Ovary (tissue), 9 donors: ENCODE results near the gene RBM20. TPM values are rescaled to one million over a fixed set of nuclear protein-coding genes. Genes with fewer than 3 reads are reported as not detected.

Experiments used
- DNase-seq, 5 donors: peaks; one replicate each; pipeline ENCODE4 v3.0.0-alpha.2; 2019 to 2020
- H3K27ac ChIP-seq, 2 donors: fragments of 200-600 bp; one replicate each; pipeline versions ENCODE4 v1.5.1 to v1.8.0; 2019 to 2022
- H3K27me3 ChIP-seq: fragments of 200-600 bp; one replicate; pipeline ENCODE4 v1.8.0; 2022
- H3K36me3 ChIP-seq: fragments of 200-600 bp; sonication (generic); one replicate; pipeline ENCODE4 v1.5.1; 2019
- H3K4me1 ChIP-seq: one replicate; pipeline ENCODE4 v1.8.1; 2013; ENCODE audit warnings: mild to moderate bottlenecking, moderate library complexity; ENCODE audit not compliant: insufficient read depth
- H3K4me3 ChIP-seq: fragments of 200-600 bp; sonication (generic); one replicate; pipeline ENCODE4 v1.5.1; 2017
- H3K9me3 ChIP-seq, 2 donors: fragments of 200-600 bp in 1 of 2; sonication (generic) in 1 of 2; one replicate each; pipeline versions ENCODE4 v1.5.1 to v1.8.1; 2013 to 2019; ENCODE audit warnings: mild to moderate bottlenecking in 1 of 2, moderate library complexity in 1 of 2
- EP300 ChIP-seq: sonication (generic); formaldehyde crosslinking; IDR thresholded peaks from one replicate; pipeline ENCODE4 v1.6.1; 2017; ENCODE audit warnings: antibody characterized with exemption
- POLR2A ChIP-seq: fragments of 450-650 bp; IDR thresholded peaks from one replicate; pipeline ENCODE4 v1.6.1; 2017; ENCODE audit warnings: antibody characterized with exemption, mild to moderate bottlenecking, moderate library complexity
- WGBS, 3 donors: extraction: QIAGEN DNeasy Blood & Tissue Kit in 1 of 3; methylation state at CpG; one replicate each; pipeline versions ENCODE4 v1.1.5 to v1.1.7; 2013 to 2017; 5-methylcytosine and 5-hydroxymethylcytosine counted together
- intact Hi-C, 4 donors: fragments of 100-400 bp; cut with DNase I; formaldehyde crosslinking; loops; one replicate each; pipeline versions ENCODE4 v1.11.0 to v1.15.1; 2022 to 2023
- polyA plus RNA-seq, 2 donors: library from polyadenylated mRNA; stranded (reverse); fragments of 200-250 nt in 1 of 2; fragments of 350-450 nt in 1 of 2; fragmentation: Illumina TruSeq in 1 of 2; extraction: RNeasy Lipid Tissue Mini Kit (QIAGEN cat#74804) in 1 of 2; gene quantifications; one replicate each; pipeline ENCODE4 v1.2.3, GENCODE V29; 2013 to 2014
- total RNA-seq, 7 donors: library from RNA; depleted of rRNA in 2 of 7; stranded (reverse); fragments of >200 nt in 2 of 7; fragmentation: NEBNext Ultra II Directional in 3 of 7; extraction: Animal tissue kit (Norgen Biotek cat#: 25700) in 3 of 7; gene quantifications; one replicate each; pipeline versions ENCODE4 v1.1.0 to v1.2.4, GENCODE V29; 2016 to 2023
- TF ChIP-seq, protein P1 (sequence below), 3 donors: fragments of 450-650 bp in 2 of 3; fragments of 200-600 bp in 1 of 3; IDR thresholded peaks; one replicate each; pipeline versions ENCODE4 v1.5.1 to v1.8.0; 2016 to 2022; ENCODE audit warnings: antibody characterized with exemption in 3 of 3, mild to moderate bottlenecking in 1 of 3
- donor health status: DM: no; HTN: no; CAD: no; lungs with moderate emphysema.
- donor health status: DM: no; HTN: no; CAD: no.
- donor health status: Bipolar disorder and iron deficiency.
- donor health status: DM: yes; HTN: yes; CAD: no.
- donor health status: DM: no; HTN: no; CAD: no.
- donor health status: DM: yes; HTN: yes; CAD: no.

The RBM20 gene
- total and polyA plus RNA-seq, 9 donors, result 0.96 to 4.9 (median 3.6) TPM

DNA sequence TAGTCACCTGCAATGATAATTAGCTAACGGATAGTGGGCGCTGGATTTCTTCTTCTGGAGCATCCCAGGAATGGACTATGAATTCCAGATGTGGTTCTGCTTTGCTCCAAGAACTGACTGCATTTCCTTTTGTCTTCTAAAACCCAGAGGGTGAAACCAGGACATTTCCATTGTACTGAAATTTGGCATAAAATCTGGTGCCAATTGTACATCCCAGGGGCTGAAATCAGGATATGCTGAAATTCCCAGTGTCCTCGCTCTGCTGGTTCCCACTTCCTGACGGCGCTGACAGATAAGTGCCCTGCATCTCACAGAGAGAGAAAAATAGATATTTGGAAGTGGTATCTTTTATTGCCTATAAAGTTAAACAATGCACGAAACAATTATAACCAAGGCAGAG is 31.9 kb downstream of the RBM20 start:
- TF ChIP-seq EP300, result no peak
- TF ChIP-seq, protein P1, sequence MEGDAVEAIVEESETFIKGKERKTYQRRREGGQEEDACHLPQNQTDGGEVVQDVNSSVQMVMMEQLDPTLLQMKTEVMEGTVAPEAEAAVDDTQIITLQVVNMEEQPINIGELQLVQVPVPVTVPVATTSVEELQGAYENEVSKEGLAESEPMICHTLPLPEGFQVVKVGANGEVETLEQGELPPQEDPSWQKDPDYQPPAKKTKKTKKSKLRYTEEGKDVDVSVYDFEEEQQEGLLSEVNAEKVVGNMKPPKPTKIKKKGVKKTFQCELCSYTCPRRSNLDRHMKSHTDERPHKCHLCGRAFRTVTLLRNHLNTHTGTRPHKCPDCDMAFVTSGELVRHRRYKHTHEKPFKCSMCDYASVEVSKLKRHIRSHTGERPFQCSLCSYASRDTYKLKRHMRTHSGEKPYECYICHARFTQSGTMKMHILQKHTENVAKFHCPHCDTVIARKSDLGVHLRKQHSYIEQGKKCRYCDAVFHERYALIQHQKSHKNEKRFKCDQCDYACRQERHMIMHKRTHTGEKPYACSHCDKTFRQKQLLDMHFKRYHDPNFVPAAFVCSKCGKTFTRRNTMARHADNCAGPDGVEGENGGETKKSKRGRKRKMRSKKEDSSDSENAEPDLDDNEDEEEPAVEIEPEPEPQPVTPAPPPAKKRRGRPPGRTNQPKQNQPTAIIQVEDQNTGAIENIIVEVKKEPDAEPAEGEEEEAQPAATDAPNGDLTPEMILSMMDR (IDR thresholded peaks at IDR 0.05), result no peak
- no peak for TF ChIP-seq POLR2A
- whole genome bisulfite sequencing, 3 donors, result 50 to 57% (median 55%) methylated on average over 6 of the region's 6 CpGs
- intact Hi-C loops, result no loop called here
- no peaks in the 10 kb centered on the region for H3K9me3 ChIP-seq
- H3K27me3 ChIP-seq, result no peaks in the 10 kb centered on the region
- no peak overlapping the region for H3K4me3 ChIP-seq
- no peak for DNase-seq
- no peaks in the 10 kb centered on the region for H3K4me1 ChIP-seq
- H3K27ac ChIP-seq, result no peak overlapping the region
- H3K36me3 ChIP-seq, result no peaks in the 10 kb centered on the region

DNA sequence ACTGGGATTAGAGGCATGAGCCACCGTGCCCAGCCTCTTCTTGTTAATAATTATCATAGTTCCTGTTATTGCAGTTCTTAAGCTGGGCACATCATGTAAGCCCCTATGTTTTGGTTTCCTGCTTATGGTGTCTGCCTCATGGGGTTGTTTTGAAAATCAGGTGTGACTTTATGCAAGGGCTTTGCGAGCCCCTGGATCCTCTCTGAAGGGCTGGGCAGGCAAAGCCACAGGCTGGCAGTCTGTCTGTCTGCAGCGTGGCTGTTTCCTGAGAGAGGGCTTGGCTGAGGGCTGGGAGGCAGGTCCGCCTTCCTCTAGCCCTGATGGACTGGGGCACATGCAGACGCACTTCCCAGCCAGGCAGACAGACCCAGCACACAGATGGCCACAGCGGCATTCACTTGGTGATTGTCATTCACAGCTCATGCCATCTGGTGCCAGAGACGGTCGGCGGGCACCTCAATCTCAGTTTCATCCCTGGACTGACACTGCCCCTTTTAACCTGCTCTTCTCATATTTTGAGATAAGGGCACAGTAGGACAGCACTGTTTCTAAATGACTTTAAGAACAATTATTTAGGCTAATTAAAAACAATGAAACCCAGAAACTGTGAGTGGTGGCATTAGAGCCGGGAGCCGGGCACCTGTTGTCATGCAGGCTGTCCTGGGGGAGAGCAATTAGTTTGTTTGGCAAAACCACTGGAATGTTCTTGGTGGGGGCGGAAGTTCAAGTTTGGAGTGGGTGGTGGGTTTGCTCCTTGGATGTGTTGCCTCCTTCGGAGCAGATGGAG is 35.5 kb downstream of the RBM20 start:
- intact Hi-C loops, result no loop called here
- no peaks in the 10 kb centered on the region for H3K9me3 ChIP-seq
- H3K27ac ChIP-seq, result no peak overlapping the region
- H3K4me1 ChIP-seq, result no peaks in the 10 kb centered on the region
- no peak overlapping the region for H3K4me3 ChIP-seq
- TF ChIP-seq EP300, result no peak
- TF ChIP-seq, protein P1 (IDR thresholded peaks at IDR 0.05), result no peak
- TF ChIP-seq POLR2A, result no peak
- 75 to 84% (median 78%) methylated on average over 13 of the region's 13 CpGs for WGBS, 3 donors
- no peaks in the 10 kb centered on the region for H3K36me3 ChIP-seq
- H3K27me3 ChIP-seq, result no peaks in the 10 kb centered on the region
- DNase-seq, result no peak

DNA sequence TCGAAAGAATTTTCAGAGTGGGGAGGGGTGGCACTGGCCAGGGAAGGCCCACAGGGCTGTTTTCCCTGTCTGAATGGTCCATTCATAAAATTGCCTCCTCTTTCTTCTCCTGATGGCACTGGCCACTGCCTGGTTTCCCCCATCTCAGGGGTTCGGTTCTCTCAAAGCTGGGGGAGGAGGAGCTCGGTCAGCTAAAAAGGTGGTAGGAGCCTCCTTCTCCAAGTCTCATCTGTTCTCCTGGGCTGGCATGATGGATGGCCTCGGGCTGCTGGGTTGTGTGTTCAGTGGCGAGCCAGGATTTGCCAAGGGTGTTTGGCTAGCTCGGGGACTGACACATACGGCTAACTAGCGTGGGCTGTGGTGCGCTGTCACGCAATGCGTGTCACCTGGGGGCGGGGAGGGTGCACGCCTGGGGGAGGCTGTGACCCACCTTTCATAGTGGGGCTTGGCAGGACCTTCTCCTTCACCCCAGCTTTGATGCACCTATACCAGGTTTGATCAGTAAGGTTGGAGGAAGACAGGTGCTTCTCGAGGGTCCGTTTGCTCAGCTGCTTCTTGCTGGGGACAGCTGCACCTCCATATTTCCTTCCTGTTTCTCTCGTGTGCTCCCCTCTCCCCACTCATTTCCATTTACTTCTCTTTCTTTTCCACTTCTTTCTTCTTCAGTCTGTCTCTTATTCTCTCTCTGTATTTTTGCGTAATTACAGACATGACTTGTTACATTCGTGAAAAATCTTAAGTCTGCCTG is 36.3 kb downstream of the RBM20 start:
- no peaks in the 10 kb centered on the region for H3K9me3 ChIP-seq
- DNase-seq, result no peak
- no peak overlapping the region for H3K4me3 ChIP-seq
- WGBS, 3 donors, result 68 to 78% (median 73%) methylated on average over 18 of the region's 18 CpGs
- H3K4me1 ChIP-seq, result no peaks in the 10 kb centered on the region
- H3K36me3 ChIP-seq, result no peaks in the 10 kb centered on the region
- no peaks in the 10 kb centered on the region for H3K27me3 ChIP-seq
- TF ChIP-seq, protein P1 (IDR thresholded peaks at IDR 0.05), result no peak
- TF ChIP-seq POLR2A (no peak), EP300 (no peak)
- intact Hi-C loops, result no loop called here
- H3K27ac ChIP-seq, result no peak overlapping the region

DNA sequence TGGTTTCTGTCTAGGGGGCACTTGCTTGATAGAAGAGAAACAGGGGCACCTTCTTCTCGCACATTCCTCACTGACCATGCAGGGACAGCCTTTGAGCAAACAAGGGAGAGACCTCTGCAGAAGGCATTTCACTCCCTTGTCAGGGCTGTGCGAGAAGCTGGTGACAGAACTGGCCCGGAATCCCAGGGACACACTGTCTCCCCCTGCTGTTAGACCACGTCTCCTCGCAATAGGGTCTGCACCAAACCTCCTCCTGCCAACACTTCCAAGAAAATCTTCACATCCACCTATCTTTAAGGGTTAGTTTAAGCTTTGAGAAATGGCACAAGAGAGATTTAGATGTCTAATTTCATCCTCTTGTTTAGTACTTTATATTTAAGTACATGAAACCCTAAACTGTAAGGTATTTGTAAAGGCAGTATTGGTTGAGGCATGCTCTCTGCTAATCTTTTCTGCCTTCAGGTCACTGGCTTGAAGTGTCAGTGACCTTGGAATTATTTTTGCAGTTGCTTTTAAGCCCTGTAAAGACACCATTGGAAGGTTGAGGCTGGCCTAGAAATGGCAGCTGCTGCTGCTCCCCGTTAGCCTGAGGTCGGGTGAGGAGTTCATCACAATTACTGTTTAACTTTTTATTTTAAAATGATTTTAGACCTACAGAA is 37.0 kb downstream of the RBM20 start:
- no peaks in the 10 kb centered on the region for H3K4me1 ChIP-seq
- intact Hi-C loops, result no loop called here
- H3K27ac ChIP-seq, result no peak overlapping the region
- no peak overlapping the region for H3K4me3 ChIP-seq
- WGBS, 3 donors, result 60 to 73% (median 70%) methylated on average over 7 of the region's 7 CpGs
- no peaks in the 10 kb centered on the region for H3K36me3 ChIP-seq
- no peaks in the 10 kb centered on the region for H3K9me3 ChIP-seq
- H3K27me3 ChIP-seq, result no peaks in the 10 kb centered on the region
- no peak for TF ChIP-seq EP300
- TF ChIP-seq, protein P1 (IDR thresholded peaks at IDR 0.05), result no peak
- TF ChIP-seq POLR2A, result no peak
- DNase-seq, result no peak
